Kidney tubule cell (primary cell): ENCODE data around the gene SCAI.
A peak's percentile ranks its signal among the peaks of the same experiment; 100 is the strongest.
"Not testable (repeated sequence)": the region's sequence is repeated elsewhere in the genome, so short reads cannot be mapped to it uniquely, and the experiment has no call there.

Experiments
- DNase-seq: peaks from one replicate; pipeline ENCODE4 v3.0.0-alpha.2; 2018; ENCODE audit warnings: low spot score

The SCAI gene

GRCh38 chr9:125150349-125151245 lies 7.3 kb upstream of the SCAI start:
- DNase-seq = no peak

- no peak for DNase-seq
These were observed 4.1 kb upstream of the SCAI start for GRCh38 chr9:125147401-125147951.

GRCh38 chr9:125146247-125146646 lies 2.9 kb upstream of the SCAI start:
- DNase-seq = no peak

- DNase-seq = no peak
These were observed 2.1 kb upstream of the SCAI start for GRCh38 chr9:125145425-125145824.

GRCh38 chr9:125142560-125143376 lies 560 bp downstream of the SCAI start:
- no peak for DNase-seq

GRCh38 chr9:125141751-125142150 lies 1.6 kb downstream of the SCAI start:
- DNase-seq = no peak

GRCh38 chr9:125141251-125141650 lies 2.1 kb downstream of the SCAI start:
- no peak for DNase-seq

- no peak for DNase-seq
These were observed 2.8 kb downstream of the SCAI start for GRCh38 chr9:125140576-125140975.

GRCh38 chr9:125137200-125137599 lies 6.1 kb downstream of the SCAI start:
- DNase-seq = no peak

GRCh38 chr9:125134976-125135375 lies 8.4 kb downstream of the SCAI start:
- no peak for DNase-seq

- DNase-seq = no peak
These were observed 9.7 kb downstream of the SCAI start for GRCh38 chr9:125133403-125134329.

GRCh38 chr9:125131778-125132177 lies 11.6 kb downstream of the SCAI start:
- no peak for DNase-seq

- peak; percentile 94 for DNase-seq
These were observed 17.1 kb downstream of the SCAI start for GRCh38 chr9:125126019-125126746.

GRCh38 chr9:125125523-125125922 lies 17.8 kb downstream of the SCAI start:
- no peak for DNase-seq

- no peak for DNase-seq
These were observed 22.2 kb downstream of the SCAI start for GRCh38 chr9:125121146-125121545.

GRCh38 chr9:125119643-125120286 lies 23.6 kb downstream of the SCAI start:
- peak; percentile 20 for DNase-seq

- DNase-seq = not testable (repeated sequence)
These were observed 24.6 kb downstream of the SCAI start for GRCh38 chr9:125118696-125119095.

- not testable (repeated sequence) for DNase-seq
These were observed 28.8 kb downstream of the SCAI start for GRCh38 chr9:125114503-125114902.

GRCh38 chr9:125110464-125110863 lies 32.9 kb downstream of the SCAI start:
- no peak for DNase-seq

GRCh38 chr9:125108541-125108940 lies 34.8 kb downstream of the SCAI start:
- DNase-seq = not testable (repeated sequence)
